H9 (cell line): Measurements from ENCODE around the gene PLEKHM1. TPM values are rescaled to one million over a fixed set of nuclear protein-coding genes. Genes with fewer than 3 reads are reported as not detected.

Source experiments
- DNase-seq: peaks from one replicate; pipeline ENCODE4 v3.0.0-alpha.2; 2017
- H2AFZ ChIP-seq: one replicate; pipeline ENCODE4 v1.6.1; 2013; ENCODE audit warnings: mild to moderate bottlenecking, low read length, control low read depth, moderate library complexity
- H2AK5ac ChIP-seq: 2 replicates; pipeline ENCODE4 v1.6.1; 2013; ENCODE audit warnings: low read length, control low read depth, mixed read lengths; ENCODE audit not compliant: insufficient read length
- H2BK120ac ChIP-seq: one replicate; pipeline ENCODE4 v1.6.1; 2013; ENCODE audit warnings: low read depth, mild to moderate bottlenecking, low read length, control low read depth, inconsistent platforms; ENCODE audit not compliant: poor library complexity, severe bottlenecking
- H2BK12ac ChIP-seq: 2 replicates; pipeline ENCODE4 v1.6.1; 2013; ENCODE audit warnings: low read length, control low read depth, mixed read lengths, low read depth; ENCODE audit not compliant: insufficient read length
- H2BK15ac ChIP-seq: 2 replicates; pipeline ENCODE4 v1.6.1; 2013; ENCODE audit warnings: low read depth, low read length, control low read depth
- H2BK20ac ChIP-seq: one replicate; pipeline ENCODE4 v1.6.1; 2013; ENCODE audit warnings: low read depth, mild to moderate bottlenecking, low read length, control low read depth, inconsistent platforms; ENCODE audit not compliant: poor library complexity, severe bottlenecking
- H2BK5ac ChIP-seq: 2 replicates; pipeline ENCODE4 v1.6.1; 2013; ENCODE audit warnings: low read length, control low read depth, mixed read lengths; ENCODE audit not compliant: insufficient read length
- H3K14ac ChIP-seq: 2 replicates; pipeline ENCODE4 v1.6.1; 2013; ENCODE audit warnings: low read length, control low read depth; ENCODE audit not compliant: insufficient read depth
- H3K18ac ChIP-seq: 2 replicates; pipeline ENCODE4 v1.6.1; 2013; ENCODE audit warnings: low read depth, mild to moderate bottlenecking, mixed read lengths, low read length, control low read depth; ENCODE audit not compliant: insufficient read length
- H3K23ac ChIP-seq: 2 replicates; pipeline ENCODE4 v1.6.1; 2013; ENCODE audit warnings: low read length, control low read depth, mixed read lengths, low read depth; ENCODE audit not compliant: insufficient read length
- H3K23me2 ChIP-seq: 2 replicates; pipeline ENCODE4 v1.6.1; 2013; ENCODE audit warnings: low read depth, mild to moderate bottlenecking, mixed read lengths, low read length, control low read depth; ENCODE audit not compliant: insufficient read length, poor library complexity, severe bottlenecking
- H3K27ac ChIP-seq: 2 replicates; pipeline ENCODE4 v1.5.1; 2013; ENCODE audit warnings: low read length, control low read depth, mixed read lengths, low read depth; ENCODE audit not compliant: insufficient read length
- H3K27me3 ChIP-seq: 2 replicates; pipeline ENCODE4 v1.6.1; 2013; ENCODE audit warnings: low read length, control low read depth, inconsistent platforms; ENCODE audit not compliant: insufficient read depth
- H3K4ac ChIP-seq: 2 replicates; pipeline ENCODE4 v1.6.1; 2013; ENCODE audit warnings: low read depth, mild to moderate bottlenecking, control low read depth, inconsistent platforms, low read length, moderate library complexity
- H3K4me1 ChIP-seq: 2 replicates; pipeline ENCODE4 v1.6.1; 2013; ENCODE audit warnings: low read length, control low read depth, inconsistent platforms; ENCODE audit not compliant: insufficient read depth
- H3K4me2 ChIP-seq: 2 replicates; pipeline ENCODE4 v1.6.1; 2013; ENCODE audit warnings: low read length, control low read depth, mixed read lengths; ENCODE audit not compliant: insufficient read length, insufficient read depth
- H3K56ac ChIP-seq: 2 replicates; pipeline ENCODE4 v1.6.1; 2013; ENCODE audit warnings: low read depth, mild to moderate bottlenecking, mixed read lengths, low read length, control low read depth; ENCODE audit not compliant: insufficient read length
- H3K79me1 ChIP-seq: 2 replicates; pipeline ENCODE4 v1.6.1; 2013; ENCODE audit warnings: low read depth, mild to moderate bottlenecking, moderate library complexity, low read length, control low read depth, inconsistent platforms; ENCODE audit not compliant: insufficient read depth, poor library complexity, severe bottlenecking
- H3K79me2 ChIP-seq: 2 replicates; pipeline ENCODE4 v1.6.1; 2013; ENCODE audit warnings: low read length, control low read depth, inconsistent platforms; ENCODE audit not compliant: insufficient read depth
- H3K9ac ChIP-seq: 2 replicates; pipeline ENCODE4 v1.6.1; 2013; ENCODE audit warnings: low read length, control low read depth, mixed read lengths; ENCODE audit not compliant: insufficient read length; ENCODE audit errors: extremely low read depth
- H3K9me3 ChIP-seq: one replicate; pipeline ENCODE4 v1.6.1; 2013; ENCODE audit warnings: low read depth, low read length, inconsistent platforms; ENCODE audit not compliant: control insufficient read depth
- H3T11ph ChIP-seq: one replicate; pipeline ENCODE4 v1.6.1; 2013; ENCODE audit warnings: mild to moderate bottlenecking, low read length, control low read depth, inconsistent platforms
- H4K20me1 ChIP-seq: one replicate; pipeline ENCODE4 v1.6.1; 2013; ENCODE audit not compliant: control insufficient read depth, insufficient read length, insufficient read depth
- H4K5ac ChIP-seq: 2 replicates; pipeline ENCODE4 v1.6.1; 2013; ENCODE audit warnings: low read depth, mild to moderate bottlenecking, mixed read lengths, low read length, control low read depth; ENCODE audit not compliant: insufficient read length
- H4K8ac ChIP-seq: replicated peaks from 2 replicates; pipeline ENCODE4 v1.6.1; 2013; ENCODE audit warnings: low read length, control low read depth, mixed read lengths, low read depth; ENCODE audit not compliant: insufficient read length
- H4K91ac ChIP-seq: 2 replicates; pipeline ENCODE4 v1.6.1; 2013; ENCODE audit warnings: low read depth, mild to moderate bottlenecking, moderate library complexity, mixed read lengths, low read length, control low read depth; ENCODE audit not compliant: insufficient read length
- H3K27ac Mint-ChIP-seq, 3 experiments: 2 replicates in 2 of 3; 3 replicates in 1 of 3; pipeline ENCODE4 v1.8.0; 2020 to 2021; ENCODE audit warnings: mixed read lengths in 3 of 3, mild to moderate bottlenecking in 1 of 3, moderate library complexity in 1 of 3
- H3K27me3 Mint-ChIP-seq: 2 replicates; pipeline ENCODE4 v1.8.0; 2021; ENCODE audit warnings: low read depth, mild to moderate bottlenecking, moderate library complexity, mixed read lengths
- H3K36me3 Mint-ChIP-seq, 3 experiments: 2 replicates in 2 of 3; 3 replicates in 1 of 3; pipeline ENCODE4 v1.8.0; 2020 to 2021; ENCODE audit warnings: low read depth in 3 of 3, mixed read lengths in 3 of 3; ENCODE audit not compliant: insufficient read depth in 1 of 3
- H3K4me1 Mint-ChIP-seq, 2 experiments: 2 replicates each; pipeline ENCODE4 v1.8.0; 2020; ENCODE audit warnings: mixed read lengths in 2 of 2
- H3K4me3 Mint-ChIP-seq, 2 experiments: 2 replicates in 1 of 2; 3 replicates in 1 of 2; pipeline ENCODE4 v1.8.0; 2020 to 2021; ENCODE audit warnings: mild to moderate bottlenecking in 2 of 2, mixed read lengths in 2 of 2, moderate library complexity in 1 of 2
- H3K9me3 Mint-ChIP-seq, 2 experiments: 2 replicates in 1 of 2; 3 replicates in 1 of 2; pipeline ENCODE4 v1.8.0; 2020; ENCODE audit warnings: mild to moderate bottlenecking in 2 of 2, mixed read lengths in 2 of 2, moderate library complexity in 1 of 2
- CTCF ChIP-seq: fragments of 200-600 bp; sonication (generic); conservative IDR thresholded peaks from 3 replicates; pipeline ENCODE4 v1.8.0; 2021; ENCODE audit warnings: antibody characterized with exemption, mild to moderate bottlenecking
- WGBS: extraction: QIAGEN DNeasy Blood & Tissue Kit; methylation state at CpG from one replicate; pipeline ENCODE4 v1.1.7; 2013; ENCODE audit warnings: missing lambda C conversion rate, low lambda C conversion rate, mixed read lengths; ENCODE audit not compliant: insufficient read length; ENCODE audit errors: extremely low coverage; 5-methylcytosine and 5-hydroxymethylcytosine counted together
- total RNA-seq: library from RNA; stranded (reverse); gene quantifications from 2 replicates; pipeline ENCODE4 v1.2.1, GENCODE V29; 2021

The PLEKHM1 gene
- total RNA-seq, 1 experiment from 2014 or later, result 20.7 TPM

GRCh38 chr17:45428050-45428617 lies 62.4 kb downstream of the PLEKHM1 start:
- H3K14ac ChIP-seq, result no peak overlapping the region
- peaks cover 22% of the 10 kb centered on the region for H3K23me2 ChIP-seq
- peaks cover 61% of the 10 kb centered on the region for H3K27me3 Mint-ChIP-seq
- H3K27ac ChIP-seq, result no peak overlapping the region
- H3K23ac ChIP-seq, result no peak overlapping the region
- H2AK5ac ChIP-seq, result no peak overlapping the region
- no peak overlapping the region for H2AFZ ChIP-seq
- H3K9me3 Mint-ChIP-seq, result peaks cover 5 to 7% of the 10 kb centered on the region in 2 experiments; a peak in 4 of 5 replicates
- H3K4me3 Mint-ChIP-seq, result peak overlapping the region in 1 of 2 experiments; percentile 76; a peak in 3 of 5 replicates
- TF ChIP-seq CTCF, result peak; percentile 100
- DNase-seq, result peak; percentile 95
- H3K27me3 ChIP-seq, result peaks cover 17% of the 10 kb centered on the region; the same call in 1 of the 2 replicates
- no CpG with 5 or more reads among the region's 26 CpGs for WGBS
- no peak overlapping the region for H2BK12ac ChIP-seq
- peaks cover 4% of the 10 kb centered on the region for H4K20me1 ChIP-seq
- H3K56ac ChIP-seq, result no peak overlapping the region
- H3K79me1 ChIP-seq, result no peaks in the 10 kb centered on the region
- H3K27ac Mint-ChIP-seq, result no peak overlapping the region
- H3K9ac ChIP-seq, result no peak overlapping the region
- no peak overlapping the region for H2BK15ac ChIP-seq
- H2BK5ac ChIP-seq, result no peak overlapping the region
- H3K36me3 Mint-ChIP-seq, result peaks cover 0 to 6% (median 0%) of the 10 kb centered on the region in 3 experiments; a peak in 4 of 7 replicates
- no peaks in the 10 kb centered on the region for H3K79me2 ChIP-seq
- H4K5ac ChIP-seq, result no peak overlapping the region
- H3K18ac ChIP-seq, result no peak overlapping the region
- H3K4ac ChIP-seq, result no peak overlapping the region
- peaks cover 32 to 44% of the 10 kb centered on the region in 2 experiments for H3K4me1 Mint-ChIP-seq
- no peak overlapping the region for H4K91ac ChIP-seq
- H3T11ph ChIP-seq, result no peak overlapping the region
- no peak overlapping the region for H2BK120ac ChIP-seq
- H3K4me1 ChIP-seq, result no peaks in the 10 kb centered on the region
- H3K4me2 ChIP-seq, result peak overlapping the region; percentile 70
- H3K9me3 ChIP-seq, result no peaks in the 10 kb centered on the region
- H2BK20ac ChIP-seq, result no peak overlapping the region
- H4K8ac ChIP-seq, result no peak overlapping the region
